Measurements from ENCODE around the gene RMI2. TPM values are rescaled to one million over a fixed set of nuclear protein-coding genes. Genes with fewer than 3 reads are reported as not detected.

The RMI2 gene
- total and polyA plus RNA-seq, 9 of the 15 experiments (the other 6 are each of a cell fraction or from before 2014, with no cell fraction given): 8.0 to 43.4 (median 32.5) TPM

DNA sequence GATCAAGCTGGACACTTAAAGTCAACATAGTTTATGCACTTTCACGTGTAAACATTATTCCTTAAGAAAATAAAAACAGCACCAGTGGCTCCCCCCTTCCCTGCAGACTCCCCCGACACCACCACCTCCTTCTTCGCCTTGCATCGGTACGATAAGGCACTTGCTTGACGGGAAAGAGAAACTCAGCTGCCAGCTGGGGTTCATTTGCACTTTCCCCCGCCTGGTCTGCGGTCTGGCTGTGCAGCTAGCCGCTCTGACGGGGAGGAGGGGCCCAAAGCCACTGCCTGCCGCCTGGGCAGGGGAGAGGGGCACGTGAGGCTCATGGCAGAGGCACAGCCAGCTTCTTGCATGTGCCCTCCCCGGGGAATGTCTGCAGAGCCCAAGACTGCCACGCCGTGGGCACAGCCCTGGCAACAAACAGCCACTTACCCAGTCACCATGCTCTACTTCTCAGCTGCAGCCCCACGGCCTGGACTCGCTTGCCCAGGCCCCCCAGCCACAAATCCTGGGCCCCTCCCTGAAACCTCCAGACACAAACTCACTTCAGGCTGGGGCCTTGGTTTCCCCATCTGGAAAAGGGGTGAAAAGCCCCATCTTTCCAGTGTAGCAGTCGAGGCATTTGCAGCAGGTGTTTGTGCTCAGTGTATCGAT is 47.6 kb upstream of the RMI2 start (continued):
- TF ChIP-seq, protein P1, sequence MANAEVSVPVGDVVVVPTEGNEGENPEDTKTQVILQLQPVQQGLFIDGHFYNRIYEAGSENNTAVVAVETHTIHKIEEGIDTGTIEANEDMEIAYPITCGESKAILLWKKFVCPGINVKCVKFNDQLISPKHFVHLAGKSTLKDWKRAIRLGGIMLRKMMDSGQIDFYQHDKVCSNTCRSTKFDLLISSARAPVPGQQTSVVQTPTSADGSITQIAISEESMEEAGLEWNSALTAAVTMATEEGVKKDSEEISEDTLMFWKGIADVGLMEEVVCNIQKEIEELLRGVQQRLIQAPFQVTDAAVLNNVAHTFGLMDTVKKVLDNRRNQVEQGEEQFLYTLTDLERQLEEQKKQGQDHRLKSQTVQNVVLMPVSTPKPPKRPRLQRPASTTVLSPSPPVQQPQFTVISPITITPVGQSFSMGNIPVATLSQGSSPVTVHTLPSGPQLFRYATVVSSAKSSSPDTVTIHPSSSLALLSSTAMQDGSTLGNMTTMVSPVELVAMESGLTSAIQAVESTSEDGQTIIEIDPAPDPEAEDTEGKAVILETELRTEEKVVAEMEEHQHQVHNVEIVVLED (CRISPR knock-in tag; IDR thresholded peaks at IDR 0.05): no peak
- TF ChIP-seq, protein P2, sequence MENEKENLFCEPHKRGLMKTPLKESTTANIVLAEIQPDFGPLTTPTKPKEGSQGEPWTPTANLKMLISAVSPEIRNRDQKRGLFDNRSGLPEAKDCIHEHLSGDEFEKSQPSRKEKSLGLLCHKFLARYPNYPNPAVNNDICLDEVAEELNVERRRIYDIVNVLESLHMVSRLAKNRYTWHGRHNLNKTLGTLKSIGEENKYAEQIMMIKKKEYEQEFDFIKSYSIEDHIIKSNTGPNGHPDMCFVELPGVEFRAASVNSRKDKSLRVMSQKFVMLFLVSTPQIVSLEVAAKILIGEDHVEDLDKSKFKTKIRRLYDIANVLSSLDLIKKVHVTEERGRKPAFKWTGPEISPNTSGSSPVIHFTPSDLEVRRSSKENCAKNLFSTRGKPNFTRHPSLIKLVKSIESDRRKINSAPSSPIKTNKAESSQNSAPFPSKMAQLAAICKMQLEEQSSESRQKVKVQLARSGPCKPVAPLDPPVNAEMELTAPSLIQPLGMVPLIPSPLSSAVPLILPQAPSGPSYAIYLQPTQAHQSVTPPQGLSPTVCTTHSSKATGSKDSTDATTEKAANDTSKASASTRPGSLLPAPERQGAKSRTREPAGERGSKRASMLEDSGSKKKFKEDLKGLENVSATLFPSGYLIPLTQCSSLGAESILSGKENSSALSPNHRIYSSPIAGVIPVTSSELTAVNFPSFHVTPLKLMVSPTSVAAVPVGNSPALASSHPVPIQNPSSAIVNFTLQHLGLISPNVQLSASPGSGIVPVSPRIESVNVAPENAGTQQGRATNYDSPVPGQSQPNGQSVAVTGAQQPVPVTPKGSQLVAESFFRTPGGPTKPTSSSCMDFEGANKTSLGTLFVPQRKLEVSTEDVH (IDR thresholded peaks at IDR 0.05; ENCODE audit: low read depth, partially characterized antibody): no peak
- TF ChIP-seq KAT2B (IDR thresholded peaks at IDR 0.05; ENCODE audit: low read depth, low read length) (no peak), PHF21A (IDR thresholded peaks at IDR 0.05; ENCODE audit: borderline replicate concordance, low read depth) (no peak), ZNF830 (CRISPR knock-in tag; IDR thresholded peaks at IDR 0.05) (no peak), TFE3 (CRISPR knock-in tag; IDR thresholded peaks at IDR 0.05) (no peak), MECOM (CRISPR knock-in tag; IDR thresholded peaks at IDR 0.05) (no peak), ZNF175 (CRISPR knock-in tag; IDR thresholded peaks at IDR 0.05; ENCODE audit: low read depth) (no peak), CC2D1A (IDR thresholded peaks at IDR 0.05) (no peak), RBM17 (IDR thresholded peaks at IDR 0.05; ENCODE audit: borderline replicate concordance, low read depth, low read length) (no peak), ZNF384 (IDR thresholded peaks at IDR 0.05; ENCODE audit: low read depth, low read length) (no peak), CBFA2T3 (IDR thresholded peaks at IDR 0.05) (peak; percentile 90), DPF2 (IDR thresholded peaks at IDR 0.05) (peak; percentile 77), ZNF764 (CRISPR knock-in tag; IDR thresholded peaks at IDR 0.05; ENCODE audit: low read depth) (no peak), ARID1B (IDR thresholded peaks at IDR 0.05) (peak; percentile 82)
- TF ChIP-seq, protein P3, sequence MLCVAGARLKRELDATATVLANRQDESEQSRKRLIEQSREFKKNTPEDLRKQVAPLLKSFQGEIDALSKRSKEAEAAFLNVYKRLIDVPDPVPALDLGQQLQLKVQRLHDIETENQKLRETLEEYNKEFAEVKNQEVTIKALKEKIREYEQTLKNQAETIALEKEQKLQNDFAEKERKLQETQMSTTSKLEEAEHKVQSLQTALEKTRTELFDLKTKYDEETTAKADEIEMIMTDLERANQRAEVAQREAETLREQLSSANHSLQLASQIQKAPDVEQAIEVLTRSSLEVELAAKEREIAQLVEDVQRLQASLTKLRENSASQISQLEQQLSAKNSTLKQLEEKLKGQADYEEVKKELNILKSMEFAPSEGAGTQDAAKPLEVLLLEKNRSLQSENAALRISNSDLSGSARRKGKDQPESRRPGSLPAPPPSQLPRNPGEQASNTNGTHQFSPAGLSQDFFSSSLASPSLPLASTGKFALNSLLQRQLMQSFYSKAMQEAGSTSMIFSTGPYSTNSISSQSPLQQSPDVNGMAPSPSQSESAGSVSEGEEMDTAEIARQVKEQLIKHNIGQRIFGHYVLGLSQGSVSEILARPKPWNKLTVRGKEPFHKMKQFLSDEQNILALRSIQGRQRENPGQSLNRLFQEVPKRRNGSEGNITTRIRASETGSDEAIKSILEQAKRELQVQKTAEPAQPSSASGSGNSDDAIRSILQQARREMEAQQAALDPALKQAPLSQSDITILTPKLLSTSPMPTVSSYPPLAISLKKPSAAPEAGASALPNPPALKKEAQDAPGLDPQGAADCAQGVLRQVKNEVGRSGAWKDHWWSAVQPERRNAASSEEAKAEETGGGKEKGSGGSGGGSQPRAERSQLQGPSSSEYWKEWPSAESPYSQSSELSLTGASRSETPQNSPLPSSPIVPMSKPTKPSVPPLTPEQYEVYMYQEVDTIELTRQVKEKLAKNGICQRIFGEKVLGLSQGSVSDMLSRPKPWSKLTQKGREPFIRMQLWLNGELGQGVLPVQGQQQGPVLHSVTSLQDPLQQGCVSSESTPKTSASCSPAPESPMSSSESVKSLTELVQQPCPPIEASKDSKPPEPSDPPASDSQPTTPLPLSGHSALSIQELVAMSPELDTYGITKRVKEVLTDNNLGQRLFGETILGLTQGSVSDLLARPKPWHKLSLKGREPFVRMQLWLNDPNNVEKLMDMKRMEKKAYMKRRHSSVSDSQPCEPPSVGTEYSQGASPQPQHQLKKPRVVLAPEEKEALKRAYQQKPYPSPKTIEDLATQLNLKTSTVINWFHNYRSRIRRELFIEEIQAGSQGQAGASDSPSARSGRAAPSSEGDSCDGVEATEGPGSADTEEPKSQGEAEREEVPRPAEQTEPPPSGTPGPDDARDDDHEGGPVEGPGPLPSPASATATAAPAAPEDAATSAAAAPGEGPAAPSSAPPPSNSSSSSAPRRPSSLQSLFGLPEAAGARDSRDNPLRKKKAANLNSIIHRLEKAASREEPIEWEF (CRISPR knock-in tag; IDR thresholded peaks at IDR 0.05): no peak
- TF ChIP-seq, protein P4, sequence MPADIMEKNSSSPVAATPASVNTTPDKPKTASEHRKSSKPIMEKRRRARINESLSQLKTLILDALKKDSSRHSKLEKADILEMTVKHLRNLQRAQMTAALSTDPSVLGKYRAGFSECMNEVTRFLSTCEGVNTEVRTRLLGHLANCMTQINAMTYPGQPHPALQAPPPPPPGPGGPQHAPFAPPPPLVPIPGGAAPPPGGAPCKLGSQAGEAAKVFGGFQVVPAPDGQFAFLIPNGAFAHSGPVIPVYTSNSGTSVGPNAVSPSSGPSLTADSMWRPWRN (IDR thresholded peaks at IDR 0.05; ENCODE audit: low read depth): peak; percentile 62; the same call in 1 of the 2 replicates
